Measurements from ENCODE around the gene HLA-DMA.

HLA-DMA gene

DNA sequence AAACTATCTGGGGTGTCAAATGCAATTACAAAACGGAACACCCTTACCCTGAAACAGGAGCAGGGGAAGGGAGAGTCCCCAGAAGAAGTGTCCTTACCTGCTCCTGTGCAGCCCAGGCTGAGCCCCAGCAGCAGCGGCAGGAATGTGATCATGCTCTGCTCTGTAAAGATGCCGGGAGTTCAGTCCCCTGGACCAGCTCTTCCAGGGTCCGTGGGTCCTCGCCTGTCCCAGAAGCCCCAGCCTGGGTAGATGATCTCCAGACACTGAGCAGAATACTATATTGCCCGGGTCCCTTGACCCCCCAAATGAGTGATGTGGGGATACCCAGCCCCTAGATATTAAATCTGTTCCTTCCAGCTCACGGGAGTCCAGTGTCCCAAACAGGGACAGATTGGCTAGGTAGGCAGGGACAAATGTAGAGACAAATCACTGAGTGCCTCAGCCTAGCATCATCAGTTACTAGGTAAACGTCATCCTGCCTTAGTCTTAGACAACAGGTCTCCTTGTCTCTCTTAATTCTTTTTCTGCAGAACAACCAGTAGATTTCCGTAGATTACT, 12.2 kb downstream of the HLA-DMA start, which contains the start of gene HLA-DMB:
TSS of gene HLA-DMB (minus strand) at position 373 of the 558 bp plus-strand sequence. CDS start at position 152, 221 bp downstream.
- H3K27ac ChIP-seq (ENCODE audit: poor library complexity, severe bottlenecking), result no peak within 1 kb of the TSS
- no peaks in the 10 kb centered on the region for H3K9me3 ChIP-seq (ENCODE audit: severe bottlenecking)
- H3K4me1 ChIP-seq (ENCODE audit: insufficient read depth, poor library complexity, severe bottlenecking), result no peaks in the 10 kb centered on the region
- ATAC-seq (ENCODE audit: low read depth), result peak; percentile 98
- H3K27me3 ChIP-seq (ENCODE audit: insufficient read depth, poor library complexity, severe bottlenecking), result peaks cover 3% of the 10 kb centered on the region
- TF ChIP-seq, protein P1, sequence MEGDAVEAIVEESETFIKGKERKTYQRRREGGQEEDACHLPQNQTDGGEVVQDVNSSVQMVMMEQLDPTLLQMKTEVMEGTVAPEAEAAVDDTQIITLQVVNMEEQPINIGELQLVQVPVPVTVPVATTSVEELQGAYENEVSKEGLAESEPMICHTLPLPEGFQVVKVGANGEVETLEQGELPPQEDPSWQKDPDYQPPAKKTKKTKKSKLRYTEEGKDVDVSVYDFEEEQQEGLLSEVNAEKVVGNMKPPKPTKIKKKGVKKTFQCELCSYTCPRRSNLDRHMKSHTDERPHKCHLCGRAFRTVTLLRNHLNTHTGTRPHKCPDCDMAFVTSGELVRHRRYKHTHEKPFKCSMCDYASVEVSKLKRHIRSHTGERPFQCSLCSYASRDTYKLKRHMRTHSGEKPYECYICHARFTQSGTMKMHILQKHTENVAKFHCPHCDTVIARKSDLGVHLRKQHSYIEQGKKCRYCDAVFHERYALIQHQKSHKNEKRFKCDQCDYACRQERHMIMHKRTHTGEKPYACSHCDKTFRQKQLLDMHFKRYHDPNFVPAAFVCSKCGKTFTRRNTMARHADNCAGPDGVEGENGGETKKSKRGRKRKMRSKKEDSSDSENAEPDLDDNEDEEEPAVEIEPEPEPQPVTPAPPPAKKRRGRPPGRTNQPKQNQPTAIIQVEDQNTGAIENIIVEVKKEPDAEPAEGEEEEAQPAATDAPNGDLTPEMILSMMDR (IDR thresholded peaks at IDR 0.05; ENCODE audit: poor library complexity, severe bottlenecking), result no peak
- no peaks in the 10 kb centered on the region for H3K36me3 ChIP-seq (ENCODE audit: low read depth)
- H3K4me3 ChIP-seq (ENCODE audit: severe bottlenecking), result peak within 1 kb of the TSS; percentile 7
- no peak for DNase-seq (ENCODE audit: low spot score)

DNA sequence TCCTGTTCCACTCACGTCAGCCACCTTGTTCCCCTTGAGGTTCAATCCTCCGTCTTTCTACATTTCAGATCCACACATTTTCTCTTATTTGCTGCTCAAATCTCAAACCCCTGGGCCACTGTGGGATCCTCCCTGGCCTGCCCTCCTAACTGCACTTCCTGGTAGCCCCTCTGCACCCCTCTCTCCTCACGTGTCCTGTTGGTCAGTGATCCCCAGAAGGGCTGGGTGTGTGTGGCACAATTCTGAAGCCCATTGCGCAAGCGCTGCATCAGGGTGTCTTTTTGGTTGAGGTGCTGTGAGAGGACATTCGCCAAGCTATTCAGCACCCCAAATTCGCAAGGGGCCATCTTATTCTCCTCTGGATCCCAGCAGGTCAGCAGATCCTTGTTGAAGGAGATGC, 14.4 kb downstream of the HLA-DMA start:
- Histone ChIP-seq H3K9me3 (ENCODE audit: severe bottlenecking) (no peaks in the 10 kb centered on the region), H3K4me1 (ENCODE audit: insufficient read depth, poor library complexity, severe bottlenecking) (no peaks in the 10 kb centered on the region), H3K36me3 (ENCODE audit: low read depth) (no peaks in the 10 kb centered on the region), H3K27ac (ENCODE audit: poor library complexity, severe bottlenecking) (no peak overlapping the region), H3K4me3 (ENCODE audit: severe bottlenecking) (no peak overlapping the region), H3K27me3 (ENCODE audit: insufficient read depth, poor library complexity, severe bottlenecking) (peaks cover 3% of the 10 kb centered on the region)
- no peak for ATAC-seq (ENCODE audit: low read depth)
- TF ChIP-seq, protein P1 (IDR thresholded peaks at IDR 0.05; ENCODE audit: poor library complexity, severe bottlenecking), result no peak
- DNase-seq (ENCODE audit: low spot score), result no peak

DNA sequence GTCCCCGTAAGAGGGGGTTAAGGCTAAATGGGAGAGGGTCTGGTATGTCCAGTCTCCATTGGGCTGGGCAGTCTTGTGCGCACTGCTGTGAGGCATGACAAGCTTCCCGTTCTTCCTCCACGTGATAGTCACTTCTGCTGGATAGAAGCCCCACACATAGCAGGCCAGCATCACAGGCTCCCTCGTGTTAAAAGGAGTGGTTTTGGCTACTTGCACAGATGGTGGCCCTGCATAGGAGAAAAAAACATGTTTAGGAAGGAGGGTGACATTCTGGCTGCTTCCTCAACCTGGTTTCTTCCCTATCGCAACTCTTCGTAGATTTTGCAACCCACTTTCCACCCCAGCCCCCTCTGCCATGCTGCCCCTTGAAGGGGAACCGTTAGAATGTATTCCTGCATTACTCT, 15.7 kb downstream of the HLA-DMA start:
- Histone ChIP-seq H3K4me1 (ENCODE audit: insufficient read depth, poor library complexity, severe bottlenecking) (no peaks in the 10 kb centered on the region), H3K9me3 (ENCODE audit: severe bottlenecking) (no peaks in the 10 kb centered on the region), H3K4me3 (ENCODE audit: severe bottlenecking) (no peak overlapping the region), H3K27ac (ENCODE audit: poor library complexity, severe bottlenecking) (no peak overlapping the region), H3K36me3 (ENCODE audit: low read depth) (no peaks in the 10 kb centered on the region), H3K27me3 (ENCODE audit: insufficient read depth, poor library complexity, severe bottlenecking) (peaks cover 3% of the 10 kb centered on the region)
- TF ChIP-seq, protein P1 (IDR thresholded peaks at IDR 0.05; ENCODE audit: poor library complexity, severe bottlenecking), result no peak
- DNase-seq (ENCODE audit: low spot score) (no peak), ATAC-seq (ENCODE audit: low read depth) (no peak)

DNA sequence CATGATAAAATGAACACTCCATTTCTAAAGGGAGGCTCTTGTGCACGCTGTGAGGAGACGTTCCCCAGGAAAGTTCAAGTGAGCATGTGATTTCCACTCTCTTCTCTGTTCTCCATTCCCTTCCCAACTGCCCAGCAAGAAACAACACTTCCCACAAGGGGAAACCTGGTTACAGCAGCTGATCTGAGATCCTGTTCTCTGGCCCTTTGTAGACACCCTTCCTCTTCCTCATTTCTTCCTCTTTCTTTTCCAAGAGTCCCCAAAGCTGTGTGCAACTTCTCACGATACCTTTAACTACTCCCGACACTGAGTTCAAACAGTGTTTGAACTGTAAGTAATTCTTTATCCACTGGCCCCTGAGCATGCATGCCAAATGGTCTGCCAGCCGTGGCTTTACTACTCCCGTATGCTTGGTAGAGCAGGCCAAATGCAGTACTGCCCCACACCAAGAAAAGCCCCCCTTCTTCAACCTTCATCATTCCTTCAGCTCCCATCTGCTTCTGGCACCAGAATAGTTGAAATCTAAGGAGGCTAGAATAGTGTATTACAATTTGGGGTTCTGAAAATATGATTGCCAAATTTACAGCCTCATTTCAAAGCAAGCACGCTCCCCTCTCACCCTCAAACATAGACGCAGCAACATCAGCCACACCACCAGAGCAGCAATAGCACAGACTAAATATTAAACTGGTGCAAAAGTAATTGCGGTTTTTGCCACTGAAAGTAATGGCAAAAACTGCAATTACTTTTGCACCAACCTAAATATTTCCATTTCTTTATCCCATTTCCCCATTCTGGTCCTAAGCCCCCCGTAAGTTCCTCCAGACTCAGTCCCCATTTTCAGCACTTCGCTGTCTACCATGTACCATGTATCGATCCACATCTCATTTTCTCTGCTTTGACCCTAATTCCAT, 16.4 kb downstream of the HLA-DMA start:
- TF ChIP-seq, protein P1 (IDR thresholded peaks at IDR 0.05; ENCODE audit: poor library complexity, severe bottlenecking), result no peak
- DNase-seq (ENCODE audit: low spot score) (no peak), ATAC-seq (ENCODE audit: low read depth) (no peak)
- no peak overlapping the region for H3K27ac ChIP-seq (ENCODE audit: poor library complexity, severe bottlenecking)
- H3K27me3 ChIP-seq (ENCODE audit: insufficient read depth, poor library complexity, severe bottlenecking), result peaks cover 3% of the 10 kb centered on the region
- no peaks in the 10 kb centered on the region for H3K36me3 ChIP-seq (ENCODE audit: low read depth)
- no peaks in the 10 kb centered on the region for H3K9me3 ChIP-seq (ENCODE audit: severe bottlenecking)
- no peak overlapping the region for H3K4me3 ChIP-seq (ENCODE audit: severe bottlenecking)
- no peaks in the 10 kb centered on the region for H3K4me1 ChIP-seq (ENCODE audit: insufficient read depth, poor library complexity, severe bottlenecking)

All from RWPE2 (cell line).